GM12874 (cell line): ENCODE data around the gene EP400.

Experiments
- TF ChIP-seq, protein P1 (sequence below): IDR thresholded peaks from 2 replicates; pipeline ENCODE4 v1.5.1; 2011; ENCODE audit warnings: low read depth, mild to moderate bottlenecking, control low read depth, low read length, moderate library complexity; ENCODE audit not compliant: insufficient read depth

The EP400 gene

DNA sequence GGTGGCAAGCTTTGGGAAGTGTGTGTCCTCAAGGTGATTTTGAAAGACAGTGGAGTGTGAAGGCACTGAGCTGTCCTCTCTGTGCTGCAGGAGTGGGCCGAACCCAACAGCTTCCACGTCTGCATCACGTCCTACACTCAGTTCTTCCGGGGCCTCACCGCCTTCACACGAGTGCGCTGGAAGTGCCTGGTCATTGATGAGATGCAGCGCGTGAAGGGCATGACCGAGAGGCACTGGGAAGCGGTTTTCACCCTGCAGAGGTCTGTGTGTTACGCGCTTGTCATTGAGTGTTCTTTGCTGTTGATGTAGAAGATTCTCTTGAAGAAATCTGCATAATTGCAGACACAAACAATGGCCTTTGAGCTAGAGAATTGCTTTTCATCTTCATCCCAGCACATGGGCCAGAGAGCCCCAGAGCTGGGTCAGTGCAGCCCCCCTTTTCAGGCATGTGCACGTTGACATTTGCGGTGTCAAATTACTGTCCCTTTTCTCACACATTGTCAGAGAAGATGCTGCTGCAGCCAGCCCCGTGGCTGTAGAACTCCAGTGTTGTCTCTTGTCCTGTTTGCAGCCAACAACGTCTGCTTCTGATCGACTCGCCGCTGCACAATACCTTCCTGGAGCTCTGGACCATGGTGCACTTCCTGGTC, 63.3 kb downstream of the EP400 start:
- TF ChIP-seq, protein P1, sequence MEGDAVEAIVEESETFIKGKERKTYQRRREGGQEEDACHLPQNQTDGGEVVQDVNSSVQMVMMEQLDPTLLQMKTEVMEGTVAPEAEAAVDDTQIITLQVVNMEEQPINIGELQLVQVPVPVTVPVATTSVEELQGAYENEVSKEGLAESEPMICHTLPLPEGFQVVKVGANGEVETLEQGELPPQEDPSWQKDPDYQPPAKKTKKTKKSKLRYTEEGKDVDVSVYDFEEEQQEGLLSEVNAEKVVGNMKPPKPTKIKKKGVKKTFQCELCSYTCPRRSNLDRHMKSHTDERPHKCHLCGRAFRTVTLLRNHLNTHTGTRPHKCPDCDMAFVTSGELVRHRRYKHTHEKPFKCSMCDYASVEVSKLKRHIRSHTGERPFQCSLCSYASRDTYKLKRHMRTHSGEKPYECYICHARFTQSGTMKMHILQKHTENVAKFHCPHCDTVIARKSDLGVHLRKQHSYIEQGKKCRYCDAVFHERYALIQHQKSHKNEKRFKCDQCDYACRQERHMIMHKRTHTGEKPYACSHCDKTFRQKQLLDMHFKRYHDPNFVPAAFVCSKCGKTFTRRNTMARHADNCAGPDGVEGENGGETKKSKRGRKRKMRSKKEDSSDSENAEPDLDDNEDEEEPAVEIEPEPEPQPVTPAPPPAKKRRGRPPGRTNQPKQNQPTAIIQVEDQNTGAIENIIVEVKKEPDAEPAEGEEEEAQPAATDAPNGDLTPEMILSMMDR: no peak

DNA sequence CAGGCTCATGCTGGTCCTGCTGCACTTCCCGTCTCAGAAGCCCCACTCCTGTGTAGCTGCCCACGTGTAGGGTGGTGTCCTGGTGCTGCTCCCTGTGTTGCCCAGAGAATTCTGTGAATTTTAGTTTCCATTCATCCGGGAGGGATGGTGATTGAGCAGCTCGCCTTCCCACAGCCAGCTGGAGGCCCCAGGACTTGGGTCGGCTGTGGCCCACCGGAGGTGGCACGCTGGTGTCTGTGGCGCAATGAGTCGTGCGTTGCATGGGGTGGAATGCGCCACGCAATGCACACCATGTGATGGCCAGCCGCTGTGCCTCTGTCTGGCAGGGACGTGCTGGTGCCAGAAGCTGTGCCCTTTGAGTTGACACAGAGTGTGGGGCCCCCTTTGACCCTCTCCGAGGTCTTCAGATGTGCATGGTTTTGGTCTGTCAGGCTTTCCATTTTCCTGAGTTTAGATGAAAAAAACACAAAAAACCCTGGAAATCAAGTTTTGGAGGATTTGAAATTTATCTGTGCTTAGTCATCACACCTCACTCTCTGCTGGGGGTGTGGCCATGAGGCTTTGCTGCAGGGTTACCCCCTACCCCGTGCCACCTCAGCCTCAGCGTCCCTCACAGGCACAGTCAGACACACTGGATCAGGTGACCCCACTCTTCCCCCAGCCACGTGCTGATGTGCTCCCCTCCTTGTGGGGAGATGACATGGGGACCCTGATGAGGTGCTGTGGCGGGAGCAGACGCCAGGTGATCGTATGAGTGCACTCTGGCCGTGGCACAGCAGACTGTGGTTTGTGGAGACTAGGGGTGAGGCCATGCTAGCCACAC, 64.6 kb downstream of the EP400 start:
- TF ChIP-seq, protein P1: no peak

DNA sequence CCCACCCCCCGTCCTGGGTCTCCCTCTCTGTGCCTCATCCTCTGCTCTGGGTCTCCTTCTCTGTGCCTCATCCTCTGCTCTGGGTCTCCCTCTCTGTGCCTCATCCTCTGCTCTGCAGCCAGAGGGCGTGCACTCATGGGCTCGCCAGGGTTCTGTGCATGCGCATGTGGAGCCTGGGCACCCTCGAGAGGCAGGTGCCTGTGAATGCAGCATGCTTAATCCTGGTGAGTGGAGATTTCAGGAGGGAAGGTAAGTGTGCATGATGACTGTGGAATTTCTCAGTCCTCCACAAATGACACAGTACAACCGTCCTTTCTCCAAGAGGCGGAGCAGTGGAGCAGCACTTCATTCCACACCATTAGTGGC, 65.2 kb downstream of the EP400 start:
- TF ChIP-seq, protein P1: no peak

DNA sequence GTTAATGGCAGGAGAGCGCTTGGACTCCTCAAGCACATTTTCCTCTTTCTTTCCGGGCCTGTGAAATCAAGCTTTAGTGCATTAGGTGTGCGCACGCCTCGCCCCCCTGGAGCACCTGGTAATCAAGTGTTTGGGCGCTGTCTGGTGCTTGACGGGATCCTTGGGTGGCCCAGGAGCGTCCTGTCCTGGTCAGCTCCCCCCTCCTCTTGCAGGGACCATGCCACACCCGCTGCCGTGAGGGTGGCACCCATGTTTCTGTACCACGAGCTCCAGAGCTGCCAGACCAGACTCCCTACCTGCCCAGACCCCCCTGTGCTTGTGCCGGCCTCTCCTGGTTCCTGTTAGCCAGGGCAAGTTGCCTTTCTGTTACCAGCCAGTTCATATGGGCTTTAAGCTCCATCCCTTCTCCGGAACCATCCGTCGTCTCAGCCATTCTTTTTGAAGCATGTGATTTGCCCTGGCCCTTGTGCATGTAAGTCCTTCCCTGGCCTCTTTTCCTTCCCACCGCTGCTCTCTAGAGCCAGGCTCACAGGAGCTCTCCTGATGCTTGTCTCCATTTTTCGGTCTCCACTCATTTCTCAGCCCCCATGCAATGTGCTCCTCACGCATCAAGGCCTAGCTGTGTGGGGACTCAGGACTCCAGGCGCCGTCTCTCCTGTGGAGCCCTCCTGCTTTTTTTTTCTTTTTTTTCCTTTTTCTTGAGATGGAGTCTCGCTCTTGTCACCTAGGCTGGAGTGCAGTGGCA, 66.1 kb downstream of the EP400 start:
- TF ChIP-seq, protein P1: no peak

DNA sequence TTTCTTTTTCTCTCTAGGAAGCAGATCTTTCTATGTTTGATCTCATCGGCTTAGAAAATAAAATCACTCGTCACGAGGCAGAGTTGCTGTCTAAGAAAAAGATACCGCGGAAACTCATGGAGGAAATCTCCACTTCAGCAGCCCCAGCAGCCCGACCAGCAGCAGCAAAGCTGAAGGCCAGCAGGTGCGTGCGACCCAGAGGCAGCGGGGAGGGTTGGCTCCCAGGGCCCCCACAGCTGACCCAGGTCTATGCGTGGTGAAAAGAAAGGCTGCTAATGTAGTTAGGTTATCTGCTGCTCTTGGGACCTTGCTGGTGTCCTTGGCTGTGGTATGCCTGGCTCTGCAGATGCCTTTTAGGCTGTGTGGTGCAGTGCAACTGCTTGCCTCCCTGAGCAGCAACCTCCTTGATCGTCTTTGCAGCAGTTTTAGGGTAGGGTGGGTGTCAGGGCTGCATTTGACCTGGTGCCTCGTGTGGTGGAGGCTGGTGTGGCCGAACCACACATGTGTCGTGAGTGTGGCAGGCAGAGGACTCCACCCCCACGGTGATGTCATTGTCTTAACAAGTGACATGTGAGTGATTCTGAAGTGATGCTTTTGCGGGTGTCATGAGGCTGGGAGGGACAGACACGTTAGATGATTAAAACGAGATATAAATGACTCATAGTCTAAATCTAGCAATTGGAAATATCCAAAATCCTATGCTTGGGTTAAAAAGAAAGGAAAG, 68.6 kb downstream of the EP400 start:
- TF ChIP-seq, protein P1: no peak

DNA sequence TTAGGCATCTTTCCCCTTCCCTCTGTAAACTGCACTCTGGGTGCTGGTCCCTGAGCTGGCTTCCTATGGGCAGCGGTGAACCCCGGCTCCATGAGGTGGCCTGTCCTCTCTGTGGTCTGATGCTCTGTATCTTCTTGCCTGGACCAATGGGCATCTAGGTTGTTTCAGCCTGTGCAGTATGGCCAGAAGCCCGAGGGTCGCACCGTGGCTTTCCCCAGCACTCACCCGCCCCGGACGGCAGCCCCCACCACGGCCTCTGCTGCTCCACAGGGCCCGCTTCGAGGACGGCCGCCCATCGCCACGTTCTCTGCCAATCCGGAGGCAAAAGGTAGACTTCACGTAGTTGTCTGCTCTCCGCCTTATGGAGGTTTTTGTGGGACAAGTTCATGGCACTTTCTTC, 70.1 kb downstream of the EP400 start:
- TF ChIP-seq, protein P1: no peak

DNA sequence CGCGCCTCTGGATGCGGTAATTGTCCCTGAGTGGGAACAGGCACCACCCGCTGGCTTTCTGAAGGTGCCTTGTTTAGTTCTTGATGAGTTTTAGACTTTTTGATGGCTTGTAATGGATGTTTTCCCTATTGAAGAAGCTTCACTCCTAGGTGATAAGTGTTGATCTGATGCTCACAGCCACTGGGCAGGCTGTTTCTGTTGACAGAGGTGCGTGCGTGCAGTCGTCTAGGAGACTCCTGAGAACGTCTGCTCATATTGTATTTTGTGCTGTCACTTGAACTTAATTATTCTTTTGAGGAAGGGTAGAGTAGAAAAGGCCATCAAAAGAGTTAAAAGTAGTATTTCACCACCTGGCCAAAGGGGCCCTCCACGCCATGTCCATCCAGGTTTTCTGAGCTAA, 70.5 kb downstream of the EP400 start:
- TF ChIP-seq, protein P1: no peak
